HepG2 (cell line): ENCODE data around the gene TNKS1BP1. TPM values are rescaled to one million over a fixed set of nuclear protein-coding genes. Genes with fewer than 3 reads are reported as not detected.

Experiments
- HMGXB3 ChIP-seq: sonication (generic); formaldehyde crosslinking; IDR thresholded peaks from 2 replicates; pipeline ENCODE4 v1.4.0; 2020; ENCODE audit warnings: missing genetic modification reagents, borderline replicate concordance
- HOXA3 ChIP-seq: sonication (generic); formaldehyde crosslinking; IDR thresholded peaks from 2 replicates; pipeline ENCODE4 v1.5.0; 2020; ENCODE audit warnings: missing genetic modification reagents
- HOXA7 ChIP-seq: sonication (generic); formaldehyde crosslinking; IDR thresholded peaks from 2 replicates; pipeline ENCODE4 v1.8.1; 2022; ENCODE audit warnings: mild to moderate bottlenecking, missing genetic modification reagents, moderate library complexity
- MBD4 ChIP-seq: IDR thresholded peaks from 2 replicates; pipeline ENCODE4 v1.6.1; 2012; ENCODE audit warnings: low read length, inconsistent platforms, borderline replicate concordance
- NCOA1 ChIP-seq: sonication (generic); formaldehyde crosslinking; IDR thresholded peaks from 2 replicates; pipeline ENCODE4 v1.9.0; 2021; ENCODE audit warnings: missing genetic modification reagents
- PHB2 ChIP-seq: fragments of 450-650 bp; IDR thresholded peaks from 2 replicates; pipeline ENCODE4 v1.6.1; 2018; ENCODE audit not compliant: partially characterized antibody
- YY1 ChIP-seq: IDR thresholded peaks from 2 replicates; pipeline ENCODE4 v1.6.1; 2011; ENCODE audit warnings: low read length, low read depth, moderate library complexity, mild to moderate bottlenecking; ENCODE audit not compliant: insufficient read depth, insufficient replicate concordance
- ZNF160 ChIP-seq: sonication (generic); formaldehyde crosslinking; IDR thresholded peaks from 2 replicates; pipeline ENCODE4 v1.8.0; 2022; ENCODE audit warnings: mild to moderate bottlenecking, inconsistent platforms, missing genetic modification reagents
- ZNF556 ChIP-seq: sonication (generic); formaldehyde crosslinking; IDR thresholded peaks from 2 replicates; pipeline ENCODE4 v1.4.0; 2020; ENCODE audit warnings: mild to moderate bottlenecking, missing genetic modification reagents, borderline replicate concordance
- ZNF720 ChIP-seq: sonication (generic); formaldehyde crosslinking; IDR thresholded peaks from 2 replicates; pipeline ENCODE4 v1.4.0; 2020; ENCODE audit warnings: missing genetic modification reagents
- ZNF780A ChIP-seq: sonication (generic); formaldehyde crosslinking; IDR thresholded peaks from 2 replicates; pipeline ENCODE4 v1.8.0; 2022; ENCODE audit warnings: mild to moderate bottlenecking, missing genetic modification reagents, moderate library complexity
- ZSCAN31 ChIP-seq: sonication (generic); formaldehyde crosslinking; IDR thresholded peaks from 2 replicates; pipeline ENCODE4 v1.5.0; 2020; ENCODE audit warnings: low read depth, mild to moderate bottlenecking, missing genetic modification reagents
- polyA plus RNA-seq, 8 experiments: library from polyadenylated mRNA; depleted of rRNA in 3 of 8; stranded (reverse) in 7 of 8; unstranded in 1 of 8; fragments of >200 nt; fragmentation: Illumina TruSeq in 4 of 8; extraction: Trizol in 4 of 8; gene quantifications; 2 replicates each; pipeline versions ENCODE4 v1.2.1 to v1.2.3, GENCODE V29; 2011 to 2016; ENCODE audit warnings: low read depth in 4 of 8, missing spikeins in 1 of 8, mixed read lengths in 1 of 8; ENCODE audit not compliant: insufficient read depth in 1 of 8
- total RNA-seq, 5 experiments: library from RNA; depleted of rRNA; stranded (reverse); fragments of >200 nt; fragmentation: Illumina TruSeq; extraction: Trizol; gene quantifications; 2 replicates each; pipeline ENCODE4 v1.2.3, GENCODE V29; 2016; ENCODE audit warnings: low read depth in 1 of 5
- TF ChIP-seq, protein P1 (sequence below): sonication (generic); formaldehyde crosslinking; conservative IDR thresholded peaks from 2 replicates; pipeline ENCODE4 v1.4.0; 2020; ENCODE audit warnings: mild to moderate bottlenecking, missing genetic modification reagents, moderate library complexity
- TF ChIP-seq, protein P2 (sequence below): sonication (generic); formaldehyde crosslinking; IDR thresholded peaks from 2 replicates; pipeline ENCODE4 v1.4.0; 2020; ENCODE audit warnings: mild to moderate bottlenecking, missing genetic modification reagents, borderline replicate concordance
- TF ChIP-seq, protein P3 (sequence below): sonication (generic); formaldehyde crosslinking; IDR thresholded peaks from 2 replicates; pipeline ENCODE4 v1.4.0; 2020; ENCODE audit warnings: mild to moderate bottlenecking, missing genetic modification reagents
- TF ChIP-seq, protein P4 (sequence below): sonication (generic); formaldehyde crosslinking; IDR thresholded peaks from 2 replicates; pipeline ENCODE4 v1.5.0; 2020; ENCODE audit warnings: missing genetic modification reagents

TNKS1BP1 gene
- total and polyA plus RNA-seq, 2 of the 13 experiments (the other 11 are each of a cell fraction or from before 2014, with no cell fraction given), result 13.7 to 15.0 TPM

- TF ChIP-seq HMGXB3 (CRISPR knock-in tag), result no peak
- TF ChIP-seq HOXA7 (CRISPR knock-in tag), result no peak
- no peak for TF ChIP-seq ZSCAN31 (CRISPR knock-in tag)
- TF ChIP-seq, protein P1, sequence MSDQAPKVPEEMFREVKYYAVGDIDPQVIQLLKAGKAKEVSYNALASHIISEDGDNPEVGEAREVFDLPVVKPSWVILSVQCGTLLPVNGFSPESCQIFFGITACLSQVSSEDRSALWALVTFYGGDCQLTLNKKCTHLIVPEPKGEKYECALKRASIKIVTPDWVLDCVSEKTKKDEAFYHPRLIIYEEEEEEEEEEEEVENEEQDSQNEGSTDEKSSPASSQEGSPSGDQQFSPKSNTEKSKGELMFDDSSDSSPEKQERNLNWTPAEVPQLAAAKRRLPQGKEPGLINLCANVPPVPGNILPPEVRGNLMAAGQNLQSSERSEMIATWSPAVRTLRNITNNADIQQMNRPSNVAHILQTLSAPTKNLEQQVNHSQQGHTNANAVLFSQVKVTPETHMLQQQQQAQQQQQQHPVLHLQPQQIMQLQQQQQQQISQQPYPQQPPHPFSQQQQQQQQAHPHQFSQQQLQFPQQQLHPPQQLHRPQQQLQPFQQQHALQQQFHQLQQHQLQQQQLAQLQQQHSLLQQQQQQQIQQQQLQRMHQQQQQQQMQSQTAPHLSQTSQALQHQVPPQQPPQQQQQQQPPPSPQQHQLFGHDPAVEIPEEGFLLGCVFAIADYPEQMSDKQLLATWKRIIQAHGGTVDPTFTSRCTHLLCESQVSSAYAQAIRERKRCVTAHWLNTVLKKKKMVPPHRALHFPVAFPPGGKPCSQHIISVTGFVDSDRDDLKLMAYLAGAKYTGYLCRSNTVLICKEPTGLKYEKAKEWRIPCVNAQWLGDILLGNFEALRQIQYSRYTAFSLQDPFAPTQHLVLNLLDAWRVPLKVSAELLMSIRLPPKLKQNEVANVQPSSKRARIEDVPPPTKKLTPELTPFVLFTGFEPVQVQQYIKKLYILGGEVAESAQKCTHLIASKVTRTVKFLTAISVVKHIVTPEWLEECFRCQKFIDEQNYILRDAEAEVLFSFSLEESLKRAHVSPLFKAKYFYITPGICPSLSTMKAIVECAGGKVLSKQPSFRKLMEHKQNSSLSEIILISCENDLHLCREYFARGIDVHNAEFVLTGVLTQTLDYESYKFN (CRISPR knock-in tag), result no peak
- no peak for TF ChIP-seq ZNF720
- TF ChIP-seq HOXA3 (CRISPR knock-in tag), result peak; percentile 49
- peak; percentile 88 for TF ChIP-seq YY1
- TF ChIP-seq, protein P2, sequence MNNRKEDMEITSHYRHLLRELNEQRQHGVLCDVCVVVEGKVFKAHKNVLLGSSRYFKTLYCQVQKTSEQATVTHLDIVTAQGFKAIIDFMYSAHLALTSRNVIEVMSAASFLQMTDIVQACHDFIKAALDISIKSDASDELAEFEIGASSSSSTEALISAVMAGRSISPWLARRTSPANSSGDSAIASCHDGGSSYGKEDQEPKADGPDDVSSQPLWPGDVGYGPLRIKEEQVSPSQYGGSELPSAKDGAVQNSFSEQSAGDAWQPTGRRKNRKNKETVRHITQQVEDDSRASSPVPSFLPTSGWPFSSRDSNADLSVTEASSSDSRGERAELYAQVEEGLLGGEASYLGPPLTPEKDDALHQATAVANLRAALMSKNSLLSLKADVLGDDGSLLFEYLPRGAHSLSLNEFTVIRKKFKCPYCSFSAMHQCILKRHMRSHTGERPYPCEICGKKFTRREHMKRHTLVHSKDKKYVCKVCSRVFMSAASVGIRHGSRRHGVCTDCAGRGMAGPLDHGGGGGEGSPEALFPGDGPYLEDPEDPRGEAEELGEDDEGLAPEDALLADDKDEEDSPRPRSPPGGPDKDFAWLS (CRISPR knock-in tag), result no peak
- peak; percentile 8; the same call in 1 of the 2 replicates for TF ChIP-seq ZNF556 (CRISPR knock-in tag)
- TF ChIP-seq, protein P3, sequence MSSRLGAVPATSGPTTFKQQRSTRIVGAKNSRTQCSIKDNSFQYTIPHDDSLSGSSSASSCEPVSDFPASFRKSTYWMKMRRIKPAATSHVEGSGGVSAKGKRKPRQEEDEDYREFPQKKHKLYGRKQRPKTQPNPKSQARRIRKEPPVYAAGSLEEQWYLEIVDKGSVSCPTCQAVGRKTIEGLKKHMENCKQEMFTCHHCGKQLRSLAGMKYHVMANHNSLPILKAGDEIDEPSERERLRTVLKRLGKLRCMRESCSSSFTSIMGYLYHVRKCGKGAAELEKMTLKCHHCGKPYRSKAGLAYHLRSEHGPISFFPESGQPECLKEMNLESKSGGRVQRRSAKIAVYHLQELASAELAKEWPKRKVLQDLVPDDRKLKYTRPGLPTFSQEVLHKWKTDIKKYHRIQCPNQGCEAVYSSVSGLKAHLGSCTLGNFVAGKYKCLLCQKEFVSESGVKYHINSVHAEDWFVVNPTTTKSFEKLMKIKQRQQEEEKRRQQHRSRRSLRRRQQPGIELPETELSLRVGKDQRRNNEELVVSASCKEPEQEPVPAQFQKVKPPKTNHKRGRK (CRISPR knock-in tag), result no peak
- no peak for TF ChIP-seq PHB2
- TF ChIP-seq NCOA1 (CRISPR knock-in tag), result no peak
- TF ChIP-seq ZNF160 (CRISPR knock-in tag), result 0 out of 2 replicates have a peak, but pooled peaks have one; percentile 24
- TF ChIP-seq MBD4, result no peak
- TF ChIP-seq ZNF780A (CRISPR knock-in tag), result no peak
- TF ChIP-seq, protein P4, sequence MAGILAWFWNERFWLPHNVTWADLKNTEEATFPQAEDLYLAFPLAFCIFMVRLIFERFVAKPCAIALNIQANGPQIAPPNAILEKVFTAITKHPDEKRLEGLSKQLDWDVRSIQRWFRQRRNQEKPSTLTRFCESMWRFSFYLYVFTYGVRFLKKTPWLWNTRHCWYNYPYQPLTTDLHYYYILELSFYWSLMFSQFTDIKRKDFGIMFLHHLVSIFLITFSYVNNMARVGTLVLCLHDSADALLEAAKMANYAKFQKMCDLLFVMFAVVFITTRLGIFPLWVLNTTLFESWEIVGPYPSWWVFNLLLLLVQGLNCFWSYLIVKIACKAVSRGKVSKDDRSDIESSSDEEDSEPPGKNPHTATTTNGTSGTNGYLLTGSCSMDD (CRISPR knock-in tag), result no peak
These were observed at the start of gene TNKS1BP1 (continued) for GRCh38 chr11:57324886-57325734.
